SKM-1 (cell line): ENCODE measurements around the gene MAN1C1.

ENCODE experiments used
- DNase-seq: peaks from one replicate; lab custom pipeline; 2025; ENCODE audit not compliant: unreplicated experiment; lab: John Stamatoyannopoulos, UW

The MAN1C1 gene

DNA sequence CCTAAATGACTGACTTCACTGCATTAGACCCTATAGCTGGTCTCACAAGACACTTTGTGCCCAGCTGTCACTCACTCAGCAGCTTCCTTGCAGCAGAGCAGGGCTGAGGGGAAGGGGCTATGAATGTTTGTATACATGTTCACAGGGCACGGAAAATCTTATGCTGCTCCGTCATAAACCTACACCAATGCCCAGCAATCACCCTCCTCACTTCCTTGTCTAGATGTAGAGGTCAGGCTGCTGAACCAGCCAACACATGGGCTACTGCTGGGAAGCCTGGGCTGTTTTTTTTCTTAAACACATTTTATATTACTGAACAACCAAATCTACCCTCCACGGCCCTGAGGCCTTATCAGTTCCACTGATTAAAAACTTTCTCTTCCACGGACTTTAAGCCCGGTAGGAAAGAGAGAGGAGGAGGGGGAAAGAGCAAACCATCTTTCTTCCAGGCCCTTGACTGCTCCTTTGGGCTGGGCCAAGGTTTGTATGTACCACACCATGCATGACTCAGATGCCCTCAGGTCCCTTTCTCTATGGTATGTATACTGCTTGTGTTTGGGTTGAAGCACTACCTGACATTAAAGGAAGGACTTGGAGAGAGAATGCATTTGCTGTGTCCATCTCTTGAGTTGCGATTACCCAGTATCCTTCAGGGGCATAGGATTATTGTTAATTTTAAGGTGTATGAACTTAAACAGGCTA, 215.9 kb downstream of the MAN1C1 start:
- no peak for DNase-seq

DNA sequence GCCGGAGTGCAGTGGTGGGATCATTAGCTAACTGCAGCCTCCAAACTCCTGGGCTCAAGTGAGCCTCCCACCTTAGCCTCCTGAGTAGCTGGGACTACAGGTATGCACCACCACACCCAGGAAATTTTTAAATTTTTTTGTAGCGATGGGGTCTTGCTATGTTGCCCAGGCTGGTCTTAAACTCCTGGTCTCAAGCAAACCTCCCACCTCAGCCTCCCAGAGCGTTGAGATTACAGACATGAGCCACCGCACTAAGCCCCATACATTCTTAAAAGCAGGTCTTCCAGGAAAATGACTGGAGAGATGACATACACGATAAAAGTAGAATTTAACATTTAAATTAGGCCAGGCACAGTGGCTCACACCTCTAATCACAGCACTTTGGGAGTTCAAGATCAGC, 216.6 kb downstream of the MAN1C1 start:
- DNase-seq = no peak
